Stimulated activated naive CD8-positive, alpha-beta T cell treated with anti-CD3 and anti-CD28 coated beads, Interleukin-15, amount 100 ng/mL, for 72 hours (primary cell): ENCODE data around the gene SORT1.

Source experiments
- ATAC-seq: fragments of 150-1000 bp; cut with Tn5 transposase; 2 replicates; pipeline ENCODE4 v1.10.0; 2021; ENCODE audit warnings: mild to moderate bottlenecking, moderate library complexity
- DNase-seq, 2 donors: peaks; one replicate each; pipeline ENCODE4 v3.0.0; 2021 to 2022
- H3K27ac Mint-ChIP-seq, 2 donors: one replicate each; pipeline ENCODE4 v1.8.0; 2022; ENCODE audit warnings: mild to moderate bottlenecking in 2 of 2, mixed read lengths in 2 of 2, moderate library complexity in 2 of 2
- H3K27me3 Mint-ChIP-seq: one replicate; pipeline ENCODE4 v1.8.0; 2022; ENCODE audit warnings: mixed read lengths
- H3K4me1 Mint-ChIP-seq: one replicate; pipeline ENCODE4 v1.8.0; 2022; ENCODE audit warnings: mild to moderate bottlenecking, mixed read lengths
- H3K4me3 Mint-ChIP-seq, 2 donors: one replicate each; pipeline ENCODE4 v1.8.0; 2022; ENCODE audit warnings: mild to moderate bottlenecking in 2 of 2, mixed read lengths in 2 of 2, moderate library complexity in 1 of 2
- H3K9me3 Mint-ChIP-seq, 2 donors: one replicate each; pipeline ENCODE4 v1.8.0; 2022; ENCODE audit warnings: mixed read lengths in 2 of 2

Gene SORT1

DNA sequence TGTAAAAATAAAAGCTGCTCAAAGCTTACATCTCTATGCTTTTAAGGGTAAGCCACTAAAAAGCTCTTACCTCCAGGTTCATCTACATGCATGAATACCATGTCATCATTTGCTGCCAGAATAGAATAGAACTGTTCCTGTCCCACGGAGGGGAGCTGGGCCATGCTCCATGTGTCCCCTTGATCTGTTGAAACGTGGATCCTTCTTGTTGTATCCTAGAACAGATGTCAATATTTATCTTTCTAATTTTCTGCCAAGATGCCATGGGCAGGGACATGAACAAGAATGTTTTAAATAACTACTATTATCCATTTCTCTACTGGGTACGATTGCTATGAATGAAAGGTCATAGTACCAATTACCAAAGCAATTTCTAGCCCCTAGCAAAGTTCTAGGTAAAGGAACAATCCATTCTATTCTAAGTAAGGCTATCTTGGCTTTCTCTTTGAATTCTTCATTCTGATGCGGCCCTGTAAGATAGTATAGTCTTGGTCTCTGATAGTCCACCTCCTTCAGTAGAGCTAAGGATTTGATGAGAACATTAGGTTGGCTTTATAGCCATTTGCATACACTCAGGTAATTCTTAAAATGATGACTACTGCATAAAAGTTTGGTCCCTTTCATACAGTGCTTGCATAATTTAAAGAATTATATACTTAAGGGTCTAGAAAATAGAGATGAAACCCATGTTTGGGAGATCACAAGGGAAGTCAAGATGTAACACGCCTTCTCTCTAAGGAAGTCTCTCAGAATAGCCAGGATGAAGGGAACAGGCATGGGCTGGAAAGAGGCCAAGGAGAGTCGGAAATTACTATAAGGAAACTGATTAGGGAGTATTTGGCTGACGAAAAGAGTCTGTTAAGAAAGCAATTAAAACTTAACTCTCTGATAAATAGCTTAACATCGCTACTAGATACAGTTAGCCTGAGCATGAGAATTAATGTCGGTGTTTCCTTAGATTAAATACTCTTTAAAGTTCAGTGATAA, 55.5 kb downstream of the SORT1 start:
- DNase-seq = no peak
- Mint-ChIP-seq H3K4me1 (no peaks in the 10 kb centered on the region), H3K4me3 (no peak overlapping the region), H3K27me3 (peaks cover 6% of the 10 kb centered on the region), H3K9me3 (no peaks in the 10 kb centered on the region), H3K27ac (peak overlapping the region in 1 of 2 donors; percentile 77)
- ATAC-seq = no peak

DNA sequence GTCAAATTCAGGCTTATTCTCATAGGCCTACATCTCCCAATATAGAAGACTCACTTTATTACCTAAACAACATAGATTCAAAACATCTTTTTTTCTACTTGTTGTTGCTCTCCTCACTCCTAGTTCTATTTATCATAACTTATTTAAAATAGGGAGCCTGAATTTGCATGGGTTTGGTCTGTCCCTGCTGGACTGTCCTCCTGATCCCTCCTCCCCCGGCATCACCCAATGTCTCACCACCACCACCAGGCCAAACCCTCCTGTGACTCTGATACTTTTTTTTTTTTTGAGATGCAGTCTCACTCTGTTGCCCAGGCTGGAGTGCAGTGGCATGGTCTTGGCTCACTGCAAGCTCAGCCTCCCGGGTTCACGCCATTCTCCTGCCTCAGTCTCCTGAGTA, 59.1 kb downstream of the SORT1 start:
- DNase-seq = no peak
- no peaks in the 10 kb centered on the region for H3K9me3 Mint-ChIP-seq
- H3K27me3 Mint-ChIP-seq = no peaks in the 10 kb centered on the region
- no peak overlapping the region for H3K27ac Mint-ChIP-seq
- no peak overlapping the region for H3K4me3 Mint-ChIP-seq
- no peaks in the 10 kb centered on the region for H3K4me1 Mint-ChIP-seq
- ATAC-seq = no peak

- Mint-ChIP-seq H3K4me1 (no peaks in the 10 kb centered on the region), H3K9me3 (no peaks in the 10 kb centered on the region), H3K4me3 (no peak overlapping the region), H3K27me3 (no peaks in the 10 kb centered on the region), H3K27ac (no peak overlapping the region)
- DNase-seq = no peak
- no peak for ATAC-seq
Observed at GRCh38 chr1:109338091-109338490, 59.6 kb downstream of the SORT1 start.

GRCh38 chr1:109335091-109335490, 62.6 kb downstream of the SORT1 start:
- ATAC-seq (no peak), DNase-seq (no peak)
- no peaks in the 10 kb centered on the region for H3K4me1 Mint-ChIP-seq
- no peak overlapping the region for H3K27ac Mint-ChIP-seq
- H3K4me3 Mint-ChIP-seq = no peak overlapping the region
- H3K9me3 Mint-ChIP-seq = peaks cover 15 to 16% of the 10 kb centered on the region in 2 donors
- no peaks in the 10 kb centered on the region for H3K27me3 Mint-ChIP-seq

- H3K4me1 Mint-ChIP-seq = no peaks in the 10 kb centered on the region
- no peaks in the 10 kb centered on the region for H3K27me3 Mint-ChIP-seq
- H3K4me3 Mint-ChIP-seq = no peak overlapping the region
- no peak for ATAC-seq
- DNase-seq = no peak
- H3K27ac Mint-ChIP-seq = no peak overlapping the region
- H3K9me3 Mint-ChIP-seq = peaks cover 17 to 24% of the 10 kb centered on the region in 2 donors
Observed at GRCh38 chr1:109331113-109331512, 66.6 kb downstream of the SORT1 start.

- H3K27me3 Mint-ChIP-seq = no peaks in the 10 kb centered on the region
- ATAC-seq (no peak), DNase-seq (no peak)
- no peaks in the 10 kb centered on the region for H3K4me1 Mint-ChIP-seq
- no peak overlapping the region for H3K4me3 Mint-ChIP-seq
- H3K9me3 Mint-ChIP-seq = peaks cover 13 to 24% of the 10 kb centered on the region in 2 donors
- H3K27ac Mint-ChIP-seq = no peak overlapping the region
Observed at GRCh38 chr1:109327285-109327684, 70.4 kb downstream of the SORT1 start.

DNA sequence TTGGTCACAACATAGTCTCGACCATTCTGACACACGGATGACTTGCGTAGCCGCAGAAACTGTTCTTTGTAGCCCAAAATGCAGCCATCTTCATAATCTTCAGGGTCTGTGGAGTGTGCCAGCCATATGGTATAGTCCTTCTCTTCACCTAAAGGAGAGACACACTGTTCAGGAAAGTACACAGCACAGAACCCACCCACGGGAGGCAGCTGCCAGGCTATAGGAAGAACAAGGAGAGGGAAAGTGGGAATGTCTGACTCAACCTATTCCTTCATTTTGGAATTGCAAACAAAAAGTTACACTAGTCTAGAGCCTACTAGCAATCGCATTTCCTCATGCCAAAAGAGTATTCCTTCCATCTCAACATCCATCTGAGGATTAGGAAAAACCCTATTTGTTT, 74.7 kb downstream of the SORT1 start:
- Mint-ChIP-seq H3K4me3 (no peak overlapping the region), H3K27ac (no peak overlapping the region), H3K27me3 (no peaks in the 10 kb centered on the region), H3K4me1 (no peaks in the 10 kb centered on the region), H3K9me3 (no peaks in the 10 kb centered on the region)
- ATAC-seq (no peak), DNase-seq (no peak)

- Mint-ChIP-seq H3K4me3 (no peak overlapping the region), H3K27me3 (no peaks in the 10 kb centered on the region), H3K9me3 (no peaks in the 10 kb centered on the region), H3K4me1 (no peaks in the 10 kb centered on the region), H3K27ac (no peak overlapping the region)
- ATAC-seq (no peak), DNase-seq (no peak)
Observed at GRCh38 chr1:109319114-109319513, 78.6 kb downstream of the SORT1 start.

DNA sequence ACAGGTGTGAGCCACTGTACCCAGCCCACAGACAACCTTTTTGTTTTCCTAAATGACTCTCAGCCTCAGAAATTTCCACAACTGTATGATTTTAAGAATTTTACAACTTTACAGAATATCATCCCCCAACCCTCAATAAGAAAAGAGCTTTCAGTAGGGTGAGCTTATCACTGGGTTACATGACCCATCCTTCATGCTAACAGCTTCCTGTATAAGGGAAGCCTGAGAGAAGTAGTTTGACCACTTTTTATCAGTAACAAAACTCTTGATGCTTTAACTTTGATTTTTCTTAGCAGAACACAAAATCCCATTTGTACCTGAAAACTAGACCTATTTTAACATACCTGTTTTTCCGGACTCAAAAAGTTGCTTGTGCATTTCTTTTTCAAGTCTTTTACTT, 81.2 kb downstream of the SORT1 start:
- DNase-seq (no peak), ATAC-seq (no peak)
- Mint-ChIP-seq H3K9me3 (no peaks in the 10 kb centered on the region), H3K4me1 (no peaks in the 10 kb centered on the region), H3K27ac (no peak overlapping the region), H3K4me3 (no peak overlapping the region), H3K27me3 (no peaks in the 10 kb centered on the region)

- Mint-ChIP-seq H3K27me3 (no peaks in the 10 kb centered on the region), H3K9me3 (no peaks in the 10 kb centered on the region), H3K4me3 (no peak overlapping the region), H3K4me1 (no peaks in the 10 kb centered on the region), H3K27ac (no peak overlapping the region)
- DNase-seq = no peak
- ATAC-seq = no peak
Observed at GRCh38 chr1:109315288-109315687, 82.4 kb downstream of the SORT1 start.

DNA sequence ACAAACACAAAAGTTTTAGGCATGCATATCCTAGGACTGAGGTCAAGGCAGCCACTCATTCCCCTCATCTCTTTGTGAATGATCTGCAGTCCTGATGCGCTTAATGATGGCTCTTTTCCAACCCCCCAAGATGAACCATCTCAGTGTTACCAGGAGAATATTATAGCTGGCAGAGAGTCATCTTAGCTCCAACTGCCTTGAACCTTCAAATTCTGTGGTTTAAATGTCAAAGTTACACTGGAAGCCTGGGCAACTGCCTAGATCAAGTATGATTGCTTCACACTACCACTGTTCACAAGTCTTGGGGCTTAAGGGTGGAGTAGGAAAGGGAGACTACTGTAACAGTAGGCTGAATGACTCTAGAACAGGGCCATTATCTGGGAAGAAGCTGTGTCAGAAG, 82.9 kb downstream of the SORT1 start:
- H3K27me3 Mint-ChIP-seq = no peaks in the 10 kb centered on the region

DNA sequence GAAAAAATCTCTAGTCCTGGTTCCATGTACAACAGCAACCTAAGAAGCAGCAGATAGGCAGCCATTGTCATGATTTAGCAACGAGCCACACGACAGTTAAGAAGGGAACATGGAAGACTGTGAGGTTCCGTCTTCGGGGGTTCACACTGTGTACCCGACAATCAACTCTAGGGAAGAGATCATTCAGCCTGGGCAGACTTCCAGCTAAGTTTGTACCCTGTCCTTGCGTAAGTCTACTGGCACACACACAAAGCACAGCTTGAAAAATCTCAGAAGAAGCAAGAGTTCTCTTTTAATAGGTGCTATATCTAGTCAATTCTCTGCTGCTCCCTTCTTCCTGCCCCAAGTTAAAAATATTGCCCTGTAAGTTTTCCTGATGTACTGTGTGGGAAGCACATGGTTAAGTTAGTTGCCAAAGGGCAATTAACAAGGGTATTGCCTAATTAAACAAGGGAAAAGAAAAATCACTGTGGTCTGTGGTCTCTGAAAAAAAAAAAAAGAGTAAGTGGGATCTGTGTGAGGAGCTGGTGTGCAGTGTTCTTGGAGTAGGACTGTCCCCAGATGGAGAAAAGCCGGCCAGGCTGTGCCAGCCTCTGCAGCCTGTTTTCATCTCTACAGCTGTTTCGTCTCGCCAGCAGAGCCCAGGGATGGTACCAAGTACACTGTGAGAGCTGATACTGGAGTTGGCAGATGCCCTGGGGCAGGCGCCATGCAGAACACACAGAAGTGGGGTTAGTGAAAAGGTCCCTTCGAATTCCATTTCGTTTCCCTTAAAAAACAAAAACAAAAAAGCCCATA, 84.5 kb downstream of the SORT1 start:
- H3K4me3 Mint-ChIP-seq = no peak overlapping the region
- H3K9me3 Mint-ChIP-seq = no peaks in the 10 kb centered on the region
- no peak for DNase-seq
- no peaks in the 10 kb centered on the region for H3K4me1 Mint-ChIP-seq
- H3K27me3 Mint-ChIP-seq = no peaks in the 10 kb centered on the region
- no peak overlapping the region for H3K27ac Mint-ChIP-seq
- no peak for ATAC-seq

More for the DNA sequence above, 82.9 kb downstream of the SORT1 start:
- no peak for ATAC-seq
- Mint-ChIP-seq H3K9me3 (no peaks in the 10 kb centered on the region), H3K27ac (no peak overlapping the region), H3K4me1 (no peaks in the 10 kb centered on the region), H3K4me3 (no peak overlapping the region)
- DNase-seq = no peak

DNA sequence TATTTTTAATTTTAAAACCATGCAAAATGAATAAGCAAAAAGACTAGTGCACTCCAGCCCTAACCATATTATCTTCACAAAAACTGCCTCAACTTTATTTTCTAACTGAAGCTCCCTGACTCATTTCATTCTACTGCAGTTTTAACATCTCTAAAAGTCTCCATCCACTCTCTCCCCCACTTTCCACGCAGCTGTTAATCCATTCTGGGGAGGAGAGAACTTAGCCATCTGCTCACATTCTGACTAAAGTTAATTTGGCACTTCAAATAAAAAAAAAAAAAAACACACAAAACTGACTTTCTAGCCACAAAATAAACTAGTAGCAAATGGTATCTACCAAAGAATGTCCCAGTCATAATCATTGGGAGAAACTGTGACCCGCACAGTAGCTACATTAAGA, 85.5 kb downstream of the SORT1 start:
- no peak for ATAC-seq
- no peak overlapping the region for H3K27ac Mint-ChIP-seq
- no peaks in the 10 kb centered on the region for H3K9me3 Mint-ChIP-seq
- no peaks in the 10 kb centered on the region for H3K4me1 Mint-ChIP-seq
- DNase-seq = no peak
- H3K4me3 Mint-ChIP-seq = no peak overlapping the region
- H3K27me3 Mint-ChIP-seq = no peaks in the 10 kb centered on the region

GRCh38 chr1:109309347-109309746, 88.4 kb downstream of the SORT1 start:
- Mint-ChIP-seq H3K27ac (no peak overlapping the region), H3K4me1 (no peaks in the 10 kb centered on the region), H3K9me3 (no peaks in the 10 kb centered on the region), H3K4me3 (no peak overlapping the region), H3K27me3 (no peaks in the 10 kb centered on the region)
- DNase-seq (no peak), ATAC-seq (no peak)

DNA sequence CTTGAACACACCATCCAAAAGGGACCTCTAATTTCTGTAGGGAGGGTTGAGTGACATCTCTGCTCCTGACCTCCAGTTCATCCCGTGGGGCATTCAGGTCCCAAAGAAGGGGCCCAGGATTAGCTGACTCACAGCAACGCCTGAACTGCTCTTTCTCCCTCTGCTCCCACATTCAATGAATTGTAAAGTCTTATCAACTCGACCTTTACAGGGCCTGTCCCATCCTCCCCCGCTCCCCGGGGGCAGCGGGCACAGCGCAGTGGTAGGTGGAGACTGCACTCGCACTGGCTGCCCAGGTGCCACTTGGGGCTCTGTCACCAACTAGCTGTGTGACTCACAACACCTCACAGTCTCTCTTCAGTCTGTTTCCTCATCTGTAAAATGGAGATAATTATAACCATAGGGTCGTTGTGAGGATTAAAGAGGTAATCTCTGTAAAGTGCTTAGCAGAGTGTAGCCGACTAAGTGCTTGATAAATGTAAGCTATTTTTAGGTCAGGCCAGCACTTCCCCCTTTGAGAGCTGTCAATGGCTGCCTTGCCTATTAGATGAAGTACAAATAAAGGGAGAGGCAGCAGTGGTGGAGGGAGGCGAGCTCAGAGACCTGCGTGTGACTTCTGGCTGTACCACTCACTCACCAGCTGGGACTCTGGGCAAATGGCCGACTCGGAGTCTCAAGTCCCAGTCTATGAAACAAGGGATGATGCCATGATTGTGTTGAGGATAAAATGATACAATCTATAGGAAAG, 90.3 kb downstream of the SORT1 start:
- DNase-seq = no peak
- Mint-ChIP-seq H3K9me3 (no peaks in the 10 kb centered on the region), H3K4me1 (no peaks in the 10 kb centered on the region)

More for the DNA sequence above, 90.3 kb downstream of the SORT1 start:
- Mint-ChIP-seq H3K4me3 (no peak overlapping the region), H3K27ac (peak overlapping the region in 1 of 2 donors; percentile 42), H3K27me3 (no peaks in the 10 kb centered on the region)
- ATAC-seq = no peak
